Measurements from ENCODE around the gene UBL7. TPM values are rescaled to one million over a fixed set of nuclear protein-coding genes. Genes with fewer than 3 reads are reported as not detected.

UBL7 gene
- total RNA-seq, 8 experiments from 2014 or later = 34.5 to 48.1 (median 43.2) TPM

DNA sequence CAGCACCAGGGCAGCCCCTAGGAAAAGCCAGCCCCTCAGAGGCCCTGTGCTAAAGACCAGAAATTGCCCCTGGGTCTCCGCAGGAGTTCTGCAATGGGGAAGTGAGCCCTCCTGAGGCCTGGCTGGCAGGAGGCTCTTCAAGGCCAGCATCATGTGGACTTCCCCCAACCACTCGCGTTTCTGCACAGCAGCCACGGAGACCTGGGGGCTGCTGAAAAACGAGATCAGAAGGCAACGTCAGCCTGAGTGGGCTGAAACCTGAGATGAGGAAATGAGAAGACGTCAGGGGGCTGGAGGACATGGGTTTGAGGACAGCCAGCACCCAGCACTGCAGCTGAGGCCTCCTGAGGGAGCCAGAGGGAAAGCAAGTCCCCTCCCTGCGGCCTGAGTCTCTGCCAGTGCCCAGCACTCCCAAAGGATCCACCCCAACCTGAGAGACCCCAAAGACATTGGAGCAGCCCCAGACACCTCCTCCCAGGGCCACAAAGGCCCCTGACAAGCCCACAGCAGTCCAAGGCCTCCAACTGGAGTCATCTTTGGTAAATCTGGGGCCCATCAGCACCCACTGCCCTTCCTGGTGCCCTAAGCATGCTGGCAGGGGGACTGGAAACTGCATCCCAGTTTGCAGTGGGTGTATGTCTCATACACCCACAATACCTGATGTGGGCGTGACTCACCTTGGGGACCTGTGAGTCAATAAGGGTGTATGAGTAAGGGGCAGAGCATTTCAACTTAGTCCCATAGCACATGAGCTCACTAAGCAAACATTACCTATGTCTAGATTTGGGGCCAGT, 64.3 kb downstream of the UBL7 start:
- in situ Hi-C loops (cut with MboI; ENCODE audit: low pct_unique_long_range_greater_than_20kb in 2 of 9, low sequenced_read_pairs in 9 of 9, unreplicated experiment in 9 of 9) = loop anchor here in 4 of 9 experiments (25.0 kb wide), 2 partner anchors 366 to 541 kb away; partner anchors contain the start of gene COX5A (in 1 of the 4)
- H3K4me1 ChIP-seq (replicated peaks in 1 of 2) = peaks cover 14 to 15% of the 10 kb centered on the region in 2 donors
- H3K27ac ChIP-seq = no peak overlapping the region
- WGBS, 10 experiments = 33 to 100% (median 69%) methylated on average over 1 to 6 of the region's 9 CpGs; no CpG with 5 or more reads in 4 of the 10 experiments
- no peak overlapping the region for H3K4me3 ChIP-seq
- ATAC-seq (replicated peaks in 6 of 8) = no peak

DNA sequence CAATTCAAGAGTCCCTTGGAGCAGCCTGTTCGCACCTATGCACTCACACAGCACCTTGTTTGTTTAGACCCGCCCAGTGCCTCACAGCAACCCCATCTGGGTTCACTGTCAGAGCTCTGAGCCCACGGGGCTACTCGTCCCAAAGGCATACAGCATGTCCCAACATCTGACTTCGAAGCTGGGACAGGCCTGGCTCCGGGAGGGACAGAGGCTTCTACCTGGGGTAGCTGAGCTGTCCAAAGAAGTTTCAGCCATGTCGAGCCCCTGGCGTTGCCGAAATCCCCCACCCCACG, 64.9 kb downstream of the UBL7 start:
- in situ Hi-C loops (cut with MboI; ENCODE audit: low pct_unique_long_range_greater_than_20kb in 2 of 9, low sequenced_read_pairs in 9 of 9, unreplicated experiment in 9 of 9) = loop anchor here in 4 of 9 experiments (25.0 kb wide), 2 partner anchors 366 to 541 kb away; partner anchors contain the start of gene COX5A (in 1 of the 4)

More for the DNA sequence above, 64.9 kb downstream of the UBL7 start:
- ATAC-seq (replicated peaks in 6 of 8) = no peak
- Histone ChIP-seq H3K4me3 (no peak overlapping the region), H3K4me1 (replicated peaks in 1 of 2) (peaks cover 14 to 18% of the 10 kb centered on the region in 2 donors), H3K27ac (no peak overlapping the region)
- WGBS, 10 experiments = 33 to 100% (median 78%) methylated on average over 1 to 4 of the region's 10 CpGs; no CpG with 5 or more reads in 4 of the 10 experiments

Other genes starting within 250 kb of the UBL7 start
- gene CCDC33, start 224.8 kb downstream of the UBL7 start, total RNA-seq = 10 to 100 TPM in 2 of 8 experiments, 1 to 10 TPM in 4, under 1 TPM in 2; 0.66 to 18.3 (median 6.2) TPM
- gene CYP11A1, start 93.5 kb downstream of the UBL7 start, total RNA-seq = 1 to 10 TPM in 4 of 8 experiments, under 1 TPM in 1, not detected in 3; 0.46 to 3.1 (median 2.3) TPM
- 10 to 100 TPM in 4 of 8 experiments, 1 to 10 TPM in 2, under 1 TPM in 2; 0.45 to 16.5 (median 9.6) TPM for gene SEMA7A, start 27.2 kb downstream of the UBL7 start, total RNA-seq
- gene ARID3B, start 80.1 kb upstream of the UBL7 start, total RNA-seq = 10 to 100 TPM in 3 of 8 experiments, 1 to 10 TPM in 5; 1.1 to 22.6 (median 7.2) TPM
- 100 to 1,000 TPM in 1 of 8 experiments, 10 to 100 TPM in 7; 61.4 to 116 (median 77.9) TPM for gene CLK3, start 154.7 kb upstream of the UBL7 start, total RNA-seq
- gene EDC3, start 234.9 kb upstream of the UBL7 start, total RNA-seq = 10 to 100 TPM in 7 of 8 experiments, 1 to 10 TPM in 1; 8.8 to 47.1 (median 29.1) TPM